Left renal cortex interstitium (tissue), 4 donors: ENCODE results near the gene PLA2G1B. TPM values are rescaled to one million over a fixed set of nuclear protein-coding genes. Genes with fewer than 3 reads are reported as not detected.
A peak's percentile ranks its signal among the peaks of the same experiment; 100 is the strongest.

Experiments used
- DNase-seq, 4 donors: peaks; one replicate each; pipeline ENCODE4 v3.0.0-alpha.2; 2013; ENCODE audit warnings: low read depth in 4 of 4, low spot score in 2 of 4, missing footprints in 1 of 4
- polyA plus RNA-seq, 4 donors: library from polyadenylated mRNA; unstranded; fragments of 120-200 nt; gene quantifications; one replicate each; pipeline ENCODE4 v1.2.1, GENCODE V29; 2013; ENCODE audit not compliant: insufficient read length in 4 of 4

PLA2G1B gene
- under 1 TPM in 3 of 4 donors, not detected in 1; 0.43 to 0.75 (median 0.65) TPM for polyA plus RNA-seq

- DNase-seq: no peak
Observed at GRCh38 chr12:120327593-120327992, at the start of gene PLA2G1B. Gene PLA2G1B (minus strand): TSS chr12:120327779. CDS start chr12:120327753, 26 bp downstream.

- peak in 1 of 4 donors; percentile 58 for DNase-seq
Observed at GRCh38 chr12:120376934-120377572, 49.5 kb upstream of the PLA2G1B start.

DNA sequence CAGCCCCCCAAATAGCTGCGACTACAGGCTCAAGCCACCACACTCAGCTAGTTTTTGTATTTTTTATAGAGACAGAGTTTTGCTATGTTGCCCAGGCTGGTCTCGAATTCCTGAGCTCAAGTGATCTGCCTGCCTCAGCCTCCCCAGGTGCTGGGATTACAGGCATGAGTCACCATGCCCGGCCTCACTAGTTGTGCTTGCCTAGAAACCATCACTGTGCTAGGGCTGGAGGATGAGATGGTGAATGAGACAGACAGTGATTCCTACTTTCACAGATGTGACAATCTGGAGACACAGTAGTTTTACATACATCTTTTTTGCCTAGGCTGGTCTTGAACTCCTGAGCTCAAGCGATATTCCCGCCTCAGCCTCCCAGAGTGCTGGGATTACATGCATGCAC, 48.8 kb upstream of the PLA2G1B start:
- no peak for DNase-seq

GRCh38 chr12:120376009-120376408, 48.4 kb upstream of the PLA2G1B start:
- DNase-seq: no peak

GRCh38 chr12:120373683-120374082, 46.1 kb upstream of the PLA2G1B start:
- DNase-seq: no peak

DNA sequence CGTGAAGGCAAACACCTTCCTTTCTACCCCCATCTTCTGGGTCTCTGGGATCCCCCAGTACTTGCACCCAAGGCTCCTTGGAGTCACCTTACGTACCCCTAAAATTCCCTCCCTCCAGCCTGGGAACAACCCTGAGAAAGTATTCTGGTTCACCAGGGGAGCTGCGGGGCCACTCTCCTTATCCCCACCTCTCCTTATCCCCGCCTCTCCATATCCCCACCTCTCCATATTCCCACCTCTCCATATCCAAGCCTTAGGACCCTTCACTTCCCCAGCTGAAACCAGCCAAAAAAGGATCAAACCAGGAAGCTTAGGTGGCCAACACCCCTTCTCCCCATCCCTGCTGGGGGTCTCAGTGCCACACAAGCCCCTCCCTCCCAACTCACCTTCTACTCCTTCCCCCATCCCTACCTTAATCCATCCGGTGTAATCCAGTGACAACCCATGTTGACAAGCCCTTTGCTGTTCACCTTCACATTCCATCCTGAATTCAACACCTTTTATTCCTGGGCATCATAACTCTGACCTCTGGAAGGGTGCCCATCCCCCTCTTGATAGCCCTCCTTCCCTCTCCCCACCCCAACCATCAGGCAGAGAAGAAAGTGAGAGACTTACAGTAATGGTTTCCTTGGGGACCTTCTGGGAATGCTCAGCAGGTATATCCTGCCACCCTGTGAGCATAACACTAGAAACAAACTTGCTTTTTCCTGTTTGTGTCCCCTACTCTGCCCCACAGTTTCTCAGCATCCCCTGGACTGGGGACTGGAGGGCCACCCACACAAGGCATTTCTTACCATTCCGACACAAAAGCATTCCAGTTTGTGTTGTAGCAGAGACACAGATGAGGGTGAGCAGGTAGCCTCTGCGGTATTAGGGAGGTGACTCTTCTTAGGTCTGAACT, 43.0 kb upstream of the PLA2G1B start:
- no peak for DNase-seq

DNA sequence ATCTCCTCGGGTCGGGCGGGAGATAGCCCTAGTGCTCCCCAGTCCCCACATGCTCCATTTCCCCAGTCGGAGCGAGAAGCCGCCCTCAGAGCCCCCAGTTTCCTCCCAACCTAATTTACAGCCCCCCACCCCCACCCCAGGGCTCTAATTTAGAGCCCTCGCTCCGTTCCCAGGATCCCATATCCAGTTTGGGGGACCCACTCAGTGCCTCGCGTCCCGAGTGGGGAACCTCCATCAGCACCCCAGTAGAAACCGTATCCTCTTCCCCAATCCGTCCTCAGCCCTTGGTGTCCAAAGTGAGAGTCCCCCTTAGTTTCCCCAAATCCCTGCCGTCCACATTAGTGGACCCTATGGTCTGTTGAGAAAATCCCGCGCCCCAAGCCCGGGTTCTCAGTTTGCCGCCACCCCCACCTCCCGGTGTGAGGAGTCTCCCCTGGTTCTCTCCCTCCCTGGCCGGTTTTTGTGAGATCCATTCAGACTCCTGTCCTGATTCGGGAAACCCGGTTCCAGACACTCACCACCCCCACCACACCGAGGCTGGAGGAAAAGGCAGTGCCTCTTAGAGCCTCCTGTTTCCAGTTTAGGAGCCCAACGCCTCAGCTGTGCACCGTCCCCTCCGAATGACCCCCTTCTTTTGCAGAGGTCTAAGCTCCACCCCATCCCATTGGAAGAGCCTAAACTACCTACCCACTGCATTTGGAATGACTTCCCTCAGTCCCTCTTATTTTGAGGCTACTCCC, 42.2 kb upstream of the PLA2G1B start:
- DNase-seq: no peak

- no peak for DNase-seq
Observed at GRCh38 chr12:120368789-120369602, 41.4 kb upstream of the PLA2G1B start, which contains the start of gene MSI1. Gene MSI1 (minus strand): TSS chr12:120369164. CDS start chr12:120369091, 73 bp downstream.

- DNase-seq: no peak
Observed at GRCh38 chr12:120367924-120368788, 40.6 kb upstream of the PLA2G1B start.

DNA sequence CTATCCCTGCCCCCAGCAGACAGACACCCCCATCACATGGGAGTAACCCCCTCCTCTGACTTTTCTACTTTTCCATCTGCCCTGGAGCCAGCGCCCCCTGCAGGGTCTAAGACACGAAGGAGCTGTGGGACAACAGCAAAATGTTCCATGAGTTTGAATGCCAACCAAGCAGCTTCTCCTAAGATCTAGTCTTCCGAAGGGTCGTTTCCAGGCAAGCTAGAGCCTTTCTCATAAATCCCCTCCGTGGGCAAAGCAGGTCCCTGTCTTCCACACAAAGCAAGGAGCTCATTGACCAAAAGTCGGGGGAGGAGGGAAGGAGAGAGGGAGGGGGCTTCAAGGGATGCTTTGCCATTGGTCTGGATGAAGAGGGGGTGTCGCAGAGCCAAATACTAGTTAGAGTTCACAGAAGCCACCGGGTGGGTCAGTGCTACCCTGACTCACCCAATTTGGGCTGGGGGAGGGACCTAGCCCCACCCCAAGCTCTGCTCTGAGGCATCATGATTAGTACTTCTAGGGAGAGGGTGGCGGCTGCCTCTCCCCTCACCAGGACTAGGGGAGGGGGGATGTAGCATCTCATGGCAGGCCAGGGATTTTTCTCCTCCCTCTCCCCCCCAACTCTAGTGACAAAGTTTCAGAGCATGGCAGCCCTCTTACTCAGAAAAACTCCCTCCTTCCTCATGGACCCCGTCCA, 39.8 kb upstream of the PLA2G1B start:
- no peak for DNase-seq

DNA sequence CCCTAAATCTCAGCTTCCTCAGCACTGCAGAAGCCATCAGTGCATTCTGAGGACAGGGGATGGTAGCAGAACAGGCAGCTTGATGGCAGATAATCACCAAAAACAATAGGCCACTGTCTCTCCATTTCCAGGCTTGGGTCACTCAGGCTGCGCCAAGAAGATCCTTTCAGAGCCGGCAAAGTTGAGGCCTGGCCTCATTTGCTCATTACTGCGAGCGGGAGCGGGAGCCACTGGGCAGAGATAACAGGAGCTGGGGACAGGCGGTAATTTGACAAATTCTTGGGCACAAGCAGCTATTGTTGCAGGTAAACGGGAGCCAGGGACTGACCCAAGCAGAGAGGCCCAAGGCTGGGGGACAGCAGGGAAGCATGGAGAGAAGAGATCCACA, 39.3 kb upstream of the PLA2G1B start:
- no peak for DNase-seq

DNA sequence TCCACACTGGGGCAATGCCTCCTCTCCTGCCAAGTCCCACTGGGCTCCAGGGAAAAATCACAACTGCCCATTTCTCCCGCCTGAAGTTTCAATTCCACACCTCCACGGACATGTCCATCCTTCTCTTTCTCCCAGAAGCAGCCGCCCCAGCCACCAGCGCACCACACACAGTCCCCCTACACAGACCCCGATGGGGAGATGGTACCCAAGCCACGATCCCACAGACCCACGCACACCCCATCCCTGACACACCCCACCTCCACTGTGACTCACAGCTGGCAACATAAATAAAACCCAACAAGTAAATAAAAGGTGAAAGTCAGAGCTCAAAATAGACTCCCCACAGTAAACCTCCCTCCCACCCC, 38.7 kb upstream of the PLA2G1B start:
- DNase-seq: no peak

DNA sequence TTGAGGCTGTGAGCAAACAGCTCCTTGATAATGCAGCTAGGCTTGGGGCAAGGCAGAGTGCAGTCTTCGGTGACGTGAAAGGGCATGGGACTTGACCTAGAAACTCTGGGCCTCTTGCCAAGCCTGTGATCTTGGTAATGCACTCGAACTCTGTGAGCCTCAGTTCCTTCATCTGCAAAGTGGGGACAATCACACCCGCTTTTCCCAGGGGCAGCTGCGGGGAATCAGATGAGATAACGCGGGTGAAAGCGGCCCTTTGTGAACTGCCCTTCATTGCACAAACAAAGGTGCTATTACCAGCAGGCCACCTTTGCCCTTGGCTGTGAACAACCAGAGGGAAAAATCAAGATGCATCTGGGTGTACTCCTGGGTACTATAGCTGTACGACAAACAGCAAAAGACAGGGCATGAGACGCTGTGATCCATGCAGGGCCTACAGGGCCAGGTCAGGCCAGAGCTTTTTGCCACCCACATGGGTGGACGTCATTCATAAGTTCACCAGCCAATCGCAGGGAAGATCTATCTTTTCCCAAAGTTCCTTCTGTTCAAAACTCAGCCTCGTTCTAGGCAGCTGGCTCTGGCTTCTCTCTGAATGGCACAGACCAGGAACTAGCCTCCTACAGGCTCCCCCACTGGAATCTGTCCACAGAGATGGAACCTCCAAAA, 38.2 kb upstream of the PLA2G1B start:
- DNase-seq: no peak

DNA sequence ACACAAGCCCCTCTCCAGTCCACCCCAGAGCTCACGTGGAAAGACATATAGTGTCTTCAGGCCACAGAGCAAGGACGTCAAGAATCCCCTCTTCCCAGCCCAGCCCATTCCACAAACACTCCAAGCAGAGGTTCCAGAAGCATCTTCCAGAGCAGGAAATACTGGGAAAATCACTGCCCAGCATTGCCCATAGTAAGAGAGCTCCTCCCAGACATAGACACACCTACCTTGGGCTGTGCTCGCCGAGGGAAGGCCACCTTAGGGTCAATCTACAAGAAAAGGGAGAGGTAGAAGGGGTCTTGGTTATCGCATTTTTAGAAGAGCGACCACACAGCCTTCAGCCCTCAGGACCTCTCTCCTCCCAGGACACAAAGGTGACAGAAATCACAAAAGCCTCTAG, 36.9 kb upstream of the PLA2G1B start:
- no peak for DNase-seq

DNA sequence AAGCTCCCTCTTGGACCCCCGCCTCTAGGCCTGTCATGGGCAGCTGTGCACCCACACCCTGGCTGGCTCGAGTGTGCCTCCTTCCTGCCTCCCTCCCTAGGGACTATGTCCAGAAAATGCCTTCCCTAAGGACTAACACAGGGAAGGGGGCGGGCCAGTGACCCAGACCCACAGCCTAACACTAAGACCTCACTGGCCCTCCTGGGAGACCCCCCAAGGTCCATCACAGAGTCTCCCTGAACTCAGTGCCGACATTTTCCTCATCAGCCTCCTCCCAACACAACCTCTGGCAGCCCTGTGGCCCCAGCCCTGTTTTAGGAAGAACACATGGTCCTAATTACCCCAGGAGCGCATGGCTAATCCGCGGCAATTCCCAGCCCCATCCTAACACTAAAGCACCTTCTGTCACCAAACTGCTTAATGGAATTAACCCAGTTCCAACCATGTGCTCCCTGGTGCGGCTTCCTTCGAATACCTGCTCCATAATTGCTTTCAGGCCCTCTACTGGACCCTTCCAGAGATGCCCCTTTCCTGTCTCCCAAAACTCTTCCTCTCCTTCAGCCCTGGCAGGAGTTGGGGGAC, 35.8 kb upstream of the PLA2G1B start:
- DNase-seq: no peak

- no peak for DNase-seq
Observed at GRCh38 chr12:120362516-120363273, 35.1 kb upstream of the PLA2G1B start.
